Stimulated activated CD4-positive, alpha-beta T cell treated with anti-CD3 and anti-CD28 coated beads, Interleukin-12 subunit alpha, Interleukin-12 subunit beta, amount 100 ng/mL, for 4 hours (primary cell): ENCODE results near the gene FCAMR.

Source experiments
- DNase-seq: peaks from one replicate; pipeline ENCODE4 v3.0.0-alpha.2; 2020

The FCAMR gene

DNA sequence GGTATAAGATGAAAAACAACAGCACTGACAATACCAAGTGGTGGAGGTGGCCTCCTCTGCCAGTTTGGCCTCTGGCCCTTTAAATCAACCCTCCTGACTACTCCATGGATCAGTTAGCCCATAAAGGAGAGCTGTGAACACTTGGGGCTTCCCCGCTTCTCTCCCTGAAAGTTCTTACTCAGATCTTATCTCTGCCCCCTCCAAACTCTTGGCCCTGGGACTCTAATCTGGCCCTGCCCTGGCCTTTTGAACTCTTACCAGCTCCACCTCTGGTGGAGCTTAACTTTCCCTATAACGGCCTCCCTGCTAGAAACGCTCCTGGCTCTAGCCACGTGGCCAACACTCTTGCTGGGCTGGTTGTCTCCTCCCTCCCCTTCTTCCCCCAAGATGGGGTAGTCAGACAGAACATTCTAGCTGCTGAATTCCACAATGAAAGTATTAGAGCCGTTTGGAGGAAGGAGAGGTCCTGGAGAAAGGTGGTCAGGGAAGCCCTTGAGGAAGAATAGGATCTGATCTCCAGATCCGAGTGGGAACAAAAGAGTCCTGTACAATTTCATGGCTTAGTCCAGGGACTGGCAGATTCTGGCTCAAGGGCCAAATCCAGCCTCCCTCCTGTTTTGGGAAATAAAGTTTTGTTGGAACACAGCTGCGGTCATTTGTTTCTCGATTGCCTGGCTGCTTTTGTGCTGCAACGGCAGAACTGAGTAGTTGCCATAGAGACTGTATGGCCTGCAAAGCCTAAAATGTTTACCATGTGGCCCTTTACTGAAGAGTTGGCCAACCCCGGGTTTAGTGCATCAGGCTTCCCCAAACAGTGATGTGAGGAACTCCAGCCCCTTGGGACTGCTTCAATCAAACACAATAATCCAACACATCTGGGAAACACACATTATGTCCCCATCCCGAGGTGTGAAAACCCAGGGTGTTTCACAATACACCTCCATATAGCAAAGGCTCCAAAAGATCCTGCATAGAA, 14.5 kb downstream of the FCAMR start:
- no peak for DNase-seq

DNA sequence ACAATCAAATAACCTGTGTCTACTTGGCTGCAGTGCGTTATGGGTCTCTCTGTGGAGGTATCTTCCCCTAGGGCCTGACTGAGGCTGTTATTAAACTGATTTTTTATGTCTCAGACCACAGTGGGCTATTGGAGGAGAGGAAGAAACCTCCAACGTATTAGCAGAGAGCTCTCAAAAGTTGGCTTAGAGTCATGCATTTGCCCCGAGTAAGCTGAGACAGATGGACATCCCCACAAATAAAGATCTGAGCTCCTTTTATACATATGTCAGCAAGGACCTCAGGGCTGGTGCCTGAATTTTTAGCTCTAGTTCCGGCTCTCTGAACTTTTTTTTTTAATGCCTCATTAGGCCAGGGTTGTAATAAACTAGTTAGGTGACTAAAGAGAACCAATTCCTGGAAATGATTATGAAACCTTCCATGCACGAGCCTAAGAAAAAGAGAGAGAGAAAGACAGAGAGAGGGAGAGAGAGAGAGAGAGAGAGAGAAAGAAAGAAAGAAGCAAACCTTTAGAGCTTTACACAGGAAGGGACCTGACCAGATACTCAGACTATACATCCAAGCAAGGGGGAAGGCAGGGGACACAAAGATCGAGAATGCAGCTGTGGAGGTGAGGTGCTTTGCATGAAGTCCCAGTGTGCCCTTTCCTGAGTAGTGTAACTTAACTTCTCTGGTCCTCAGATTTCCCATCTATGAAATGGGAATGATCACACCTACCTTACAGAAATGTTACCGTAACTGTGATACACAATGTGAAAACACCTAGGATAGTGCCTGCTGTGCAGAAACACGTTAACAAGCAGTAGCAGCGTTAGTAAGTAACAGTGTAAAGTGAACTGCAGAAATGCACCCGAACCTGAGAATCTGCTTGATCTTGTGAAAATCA, 15.6 kb downstream of the FCAMR start:
- no peak for DNase-seq

DNA sequence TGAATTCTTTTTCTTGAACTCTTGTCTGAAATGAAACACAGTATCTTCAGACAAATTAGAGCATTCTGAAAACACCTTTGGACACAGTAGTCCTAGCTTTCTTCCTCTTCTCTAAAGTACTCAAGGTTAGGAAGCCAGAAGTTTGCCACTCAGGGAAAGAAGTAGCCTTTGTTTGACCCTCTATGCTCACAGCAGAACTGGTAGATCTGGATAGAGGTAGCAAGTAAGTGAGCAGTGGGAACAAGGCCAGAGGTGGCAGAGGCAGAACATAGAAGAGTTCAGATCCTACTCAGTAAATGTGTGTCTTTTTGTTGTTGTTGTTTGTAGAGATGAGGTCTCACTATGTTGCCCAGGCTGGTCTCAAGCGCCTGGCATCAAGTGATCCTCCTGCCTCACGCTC, 16.6 kb downstream of the FCAMR start:
- DNase-seq: no peak

DNA sequence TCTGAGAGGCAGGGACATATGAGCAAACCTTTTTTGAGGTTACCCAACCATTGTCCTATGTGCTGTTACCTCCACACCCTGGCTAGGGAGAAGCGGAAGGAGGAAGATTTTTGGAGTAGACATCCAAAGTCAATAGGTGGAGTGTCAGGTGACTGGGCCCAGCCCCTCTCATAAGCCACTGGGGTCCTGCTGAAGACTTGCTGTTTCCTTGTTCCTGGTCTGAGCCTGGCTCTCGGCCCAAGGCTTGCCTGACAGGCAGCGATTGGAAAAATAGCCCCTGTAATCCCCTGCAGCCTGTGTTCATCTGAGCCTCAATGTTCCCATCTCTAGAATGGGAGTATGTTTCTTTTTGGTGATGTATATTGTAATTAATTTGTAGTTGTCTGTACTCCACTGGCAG, 17.1 kb downstream of the FCAMR start:
- no peak for DNase-seq

DNA sequence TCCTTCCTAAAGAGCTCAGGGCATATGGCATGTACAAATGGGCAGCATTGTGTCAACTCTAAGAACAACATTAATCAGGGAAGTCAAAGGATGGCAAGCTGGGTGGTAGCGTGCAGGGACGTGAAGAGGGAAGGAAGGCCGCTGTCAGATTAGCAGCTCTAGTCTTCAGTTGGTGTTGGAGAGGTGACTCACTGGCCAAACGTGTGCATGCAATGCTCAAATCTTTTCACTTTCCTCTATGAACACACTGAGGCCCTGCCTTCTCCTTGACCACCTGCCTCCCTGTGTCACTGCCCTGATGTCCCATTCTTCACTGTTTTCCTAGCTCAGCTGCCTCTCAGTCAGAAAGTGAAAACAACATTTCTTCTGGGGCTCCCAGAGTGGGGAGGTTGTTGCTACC, 18.1 kb downstream of the FCAMR start:
- DNase-seq: no peak

DNA sequence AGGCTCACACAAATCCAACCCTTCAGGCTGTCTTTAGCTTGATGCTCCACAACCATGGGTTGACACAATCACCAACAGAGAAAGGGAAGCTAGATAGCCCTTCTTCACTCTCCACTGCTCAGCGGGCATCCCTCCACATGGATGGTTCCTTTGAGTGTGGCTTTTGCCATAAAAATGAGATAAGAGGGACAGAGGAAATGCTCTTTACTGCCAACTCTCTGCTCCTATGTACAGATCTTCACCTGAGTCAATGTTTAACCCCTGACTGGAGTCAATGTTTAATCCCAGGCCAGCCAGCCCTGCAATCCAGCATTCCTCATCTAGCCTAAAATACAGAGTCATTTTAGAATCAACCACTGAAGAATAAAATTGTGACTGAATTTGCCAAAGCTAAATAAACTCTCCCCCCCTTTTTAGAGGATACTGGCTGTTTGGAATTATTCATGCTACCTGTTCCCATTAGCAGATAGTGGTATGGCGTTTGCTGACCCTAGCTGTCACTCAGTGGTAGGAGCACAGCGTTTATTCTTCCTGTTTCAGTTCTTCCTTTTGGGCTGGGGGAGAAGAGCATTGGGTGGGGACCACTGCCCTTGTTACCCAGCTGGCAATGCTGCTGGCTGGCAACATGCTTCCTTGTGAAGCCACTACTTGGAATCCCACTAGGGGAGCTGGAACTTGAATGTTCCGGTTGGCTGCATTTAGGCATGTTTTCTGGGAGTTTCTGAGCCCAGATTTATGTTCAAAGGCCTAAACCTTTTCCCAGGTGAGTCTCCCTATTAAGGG, 18.8 kb downstream of the FCAMR start:
- no peak for DNase-seq

DNA sequence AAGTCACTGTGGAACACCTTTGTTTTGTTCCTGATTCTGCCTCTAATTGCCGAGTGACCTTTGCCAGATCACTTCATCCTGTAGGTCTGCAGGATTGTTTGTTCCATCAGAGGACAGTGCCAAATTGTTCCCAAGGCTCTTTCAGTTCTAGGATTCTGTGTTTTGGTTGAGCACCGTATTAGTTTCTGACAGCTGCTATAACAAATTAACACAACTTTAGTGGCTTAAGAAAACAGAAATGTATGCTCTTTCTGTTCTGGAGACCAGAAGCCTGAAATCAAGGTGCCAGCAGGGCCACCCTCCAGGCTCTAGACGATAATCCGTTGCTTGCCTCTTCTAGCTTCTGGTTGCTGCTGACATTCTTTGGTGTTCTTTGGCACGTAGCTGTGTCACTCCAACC, 20.6 kb downstream of the FCAMR start:
- no peak for DNase-seq

DNA sequence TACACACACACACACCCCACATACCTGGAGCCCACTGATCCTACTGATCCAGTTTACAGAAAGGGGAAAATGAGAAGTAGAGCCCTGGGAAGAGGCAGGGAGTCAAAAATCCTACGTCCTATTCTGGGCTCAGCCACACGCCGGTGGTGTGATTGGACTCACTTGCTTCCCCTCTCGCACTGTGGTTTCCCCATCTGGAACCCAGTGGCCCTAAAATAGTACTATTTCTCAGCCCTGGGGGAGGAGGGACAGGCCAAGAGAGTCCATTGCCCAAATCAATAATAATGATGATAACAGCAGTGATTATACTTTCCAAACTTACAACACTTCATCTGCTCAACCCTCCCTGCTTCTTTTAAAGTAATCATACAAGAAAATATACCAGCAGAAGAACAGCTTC, 21.1 kb downstream of the FCAMR start:
- DNase-seq: no peak

DNA sequence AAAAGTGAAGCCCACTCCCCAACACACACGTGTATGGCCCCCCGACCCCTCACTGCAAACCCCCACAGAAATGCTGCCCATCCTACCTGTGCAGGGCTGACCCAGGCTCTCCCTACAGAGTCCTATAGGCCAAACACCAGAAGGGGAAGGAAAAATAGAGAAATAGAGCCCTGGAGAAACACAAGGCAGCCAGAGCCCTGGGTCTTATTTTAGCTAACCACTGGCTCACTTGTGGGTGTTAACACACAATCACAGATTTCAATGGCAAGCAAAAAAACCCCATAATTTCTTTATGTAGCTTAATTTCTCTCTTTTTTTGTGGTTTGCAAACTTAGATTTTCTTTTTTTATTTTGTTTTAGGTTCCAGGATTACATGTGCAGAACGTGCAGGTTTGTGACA, 23.0 kb downstream of the FCAMR start:
- no peak for DNase-seq

DNA sequence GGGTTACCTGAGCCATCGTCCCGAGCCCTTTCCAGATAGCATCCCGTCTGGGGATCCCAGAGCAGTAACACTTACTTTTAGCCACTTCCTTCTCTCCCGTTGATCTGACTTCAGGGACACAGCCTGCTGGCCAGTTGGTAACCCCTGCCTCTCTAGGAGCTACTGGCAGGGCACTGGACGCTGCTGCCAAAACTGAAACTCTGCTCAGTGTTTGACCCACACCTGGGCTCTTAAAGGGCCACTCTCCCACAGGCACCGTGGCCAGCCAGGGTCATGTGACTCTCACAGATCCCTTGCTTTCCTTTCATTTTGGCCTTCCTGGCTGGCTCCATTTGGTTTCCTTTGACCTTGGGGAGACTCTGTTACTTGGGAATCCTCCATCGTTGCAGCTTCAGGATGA, 24.0 kb downstream of the FCAMR start, which contains the start of gene PIGR:
Gene PIGR, minus strand, starts transcription at position 206 of the 400 bp plus-strand sequence. CDS start 5,935 bp downstream, outside the sequence.
- DNase-seq: no peak

DNA sequence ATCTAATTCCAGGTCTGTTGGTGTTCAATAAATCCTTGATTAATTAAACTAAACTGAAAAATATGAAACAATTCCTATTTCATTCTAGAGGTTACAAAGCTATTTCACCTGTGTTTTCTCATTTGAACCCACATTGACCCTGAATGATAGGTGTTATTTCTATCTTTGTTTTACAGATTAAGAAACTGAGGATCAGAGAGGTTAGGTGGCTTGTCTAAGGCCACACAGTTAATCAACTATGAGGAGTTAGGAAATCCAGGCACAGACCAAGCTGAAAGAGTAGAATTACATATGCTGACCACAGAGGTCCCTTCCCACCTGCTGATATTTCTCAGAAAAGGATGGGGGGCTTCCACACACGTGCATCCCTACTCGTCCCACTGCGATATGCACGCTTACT, 24.5 kb downstream of the FCAMR start:
- no peak for DNase-seq

DNA sequence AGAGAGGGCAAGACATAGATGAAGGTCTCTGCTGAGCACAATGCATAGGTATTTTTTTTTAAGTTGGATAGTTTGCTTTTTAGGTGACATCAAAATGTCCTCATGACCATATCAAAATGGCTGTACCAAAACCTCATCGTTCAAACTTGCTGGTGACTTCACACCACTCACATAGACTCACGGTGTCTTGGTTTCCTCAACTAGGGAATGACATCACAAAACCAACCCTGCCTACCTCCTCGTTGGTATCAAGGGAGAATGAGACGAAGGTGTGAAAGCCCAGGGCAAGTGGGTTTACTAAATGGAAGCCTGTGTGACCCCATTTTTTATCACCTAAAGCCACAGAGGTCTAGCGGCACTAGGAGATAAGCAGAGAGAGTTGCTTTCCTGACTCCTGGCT, 25.6 kb downstream of the FCAMR start:
- no peak for DNase-seq

DNA sequence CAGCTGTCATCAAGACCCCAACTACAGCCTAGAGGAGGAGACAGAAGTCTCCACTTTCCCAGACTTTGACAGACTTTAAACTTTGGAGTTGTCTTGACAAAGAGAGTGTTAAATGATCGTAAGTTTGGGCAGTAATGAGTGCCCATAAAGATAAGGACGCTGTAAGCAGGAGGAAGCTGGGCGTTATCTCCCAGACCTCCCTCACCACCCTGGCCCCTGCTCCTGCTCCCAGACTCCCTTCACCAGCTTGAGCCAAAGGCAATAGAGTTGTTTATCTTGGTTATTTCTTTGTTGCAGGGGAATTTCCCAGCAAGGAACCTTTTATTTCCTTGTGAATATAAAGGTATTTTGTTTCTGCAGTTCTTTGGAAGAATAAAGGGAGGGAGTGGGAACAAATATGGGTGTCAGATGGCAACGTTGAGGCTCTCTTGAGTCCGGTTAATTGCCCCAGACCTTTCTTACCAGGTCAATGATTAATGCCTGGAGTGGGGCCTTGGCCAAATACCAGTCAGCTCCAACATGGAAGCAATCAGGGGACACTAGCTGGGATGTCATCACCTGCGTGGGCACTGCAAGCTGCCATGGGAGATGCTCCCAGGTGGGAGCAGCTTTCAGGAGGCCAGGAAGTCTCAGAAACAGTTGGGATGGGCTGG, 28.4 kb downstream of the FCAMR start:
- no peak for DNase-seq

DNA sequence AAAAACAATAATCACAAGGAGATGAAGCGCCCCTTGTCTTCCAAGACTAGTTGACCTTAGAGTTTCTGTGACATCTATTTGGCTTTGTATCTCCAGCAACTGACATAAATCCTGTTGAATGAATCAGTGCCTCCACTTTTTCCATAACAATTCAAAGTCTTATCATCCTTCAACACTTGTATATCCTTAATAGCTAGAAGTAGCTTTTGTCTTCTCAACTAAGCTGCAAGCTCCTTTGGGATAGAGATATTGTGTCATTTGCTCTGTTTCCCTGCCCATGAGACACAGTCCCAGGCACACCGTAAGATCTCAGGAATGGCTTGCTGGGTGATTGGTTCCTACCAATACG, 29.7 kb downstream of the FCAMR start:
- no peak for DNase-seq

DNA sequence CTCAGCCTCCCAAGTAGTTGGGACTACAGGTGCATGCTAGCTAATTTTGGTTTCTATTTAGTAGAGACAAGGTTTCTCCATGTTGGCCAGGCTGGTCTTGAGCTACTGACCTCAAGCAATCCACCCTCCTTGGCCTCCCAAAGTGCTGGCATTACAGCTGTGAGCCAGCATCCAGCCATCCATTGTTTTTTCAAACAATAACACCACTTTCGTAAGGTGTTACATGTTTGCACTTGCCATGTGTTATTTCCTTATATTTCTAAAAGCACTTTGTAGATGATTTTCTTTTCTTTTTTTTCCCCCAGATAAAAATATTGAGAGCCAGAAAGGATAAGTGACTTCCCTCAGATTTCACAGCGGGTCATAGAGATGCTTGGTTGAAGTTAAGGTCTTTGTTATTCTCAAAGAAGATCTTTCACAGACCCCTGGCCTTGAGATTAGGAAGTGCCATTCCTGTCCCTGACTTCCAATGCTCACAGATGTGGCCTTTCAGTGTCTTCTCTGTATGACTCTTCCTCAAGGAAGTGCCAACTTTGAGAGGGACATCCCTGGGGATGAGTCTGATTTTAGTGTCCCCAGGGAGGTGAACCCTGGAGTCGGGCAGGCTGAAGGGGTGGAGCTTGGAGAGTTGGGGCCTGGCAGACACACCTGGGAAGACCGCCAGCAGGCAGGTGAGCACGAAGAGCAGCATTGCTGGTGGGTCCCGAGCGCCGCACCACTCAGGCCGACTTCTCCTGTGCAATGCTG, 30.2 kb downstream of the FCAMR start:
- no peak for DNase-seq

DNA sequence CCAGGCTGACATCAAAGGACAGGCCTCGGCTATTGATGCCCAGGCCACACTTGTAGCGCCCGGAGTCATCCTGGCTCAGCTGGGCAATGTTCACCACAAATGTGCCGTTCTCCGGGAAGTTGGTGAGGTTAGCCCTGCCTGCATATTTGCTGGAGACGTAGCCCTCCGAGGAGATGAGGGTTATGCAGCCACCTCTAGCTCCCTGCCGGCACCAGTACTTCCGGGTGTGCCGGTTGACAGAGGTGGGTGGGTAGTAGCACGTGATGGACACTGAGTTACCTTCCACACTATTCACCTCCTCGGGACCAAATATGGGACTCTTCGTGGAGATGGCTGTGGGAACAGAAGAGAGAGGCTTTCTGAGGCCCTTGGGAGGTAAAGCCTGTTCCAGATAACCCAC, 31.1 kb downstream of the FCAMR start:
- DNase-seq: no peak

DNA sequence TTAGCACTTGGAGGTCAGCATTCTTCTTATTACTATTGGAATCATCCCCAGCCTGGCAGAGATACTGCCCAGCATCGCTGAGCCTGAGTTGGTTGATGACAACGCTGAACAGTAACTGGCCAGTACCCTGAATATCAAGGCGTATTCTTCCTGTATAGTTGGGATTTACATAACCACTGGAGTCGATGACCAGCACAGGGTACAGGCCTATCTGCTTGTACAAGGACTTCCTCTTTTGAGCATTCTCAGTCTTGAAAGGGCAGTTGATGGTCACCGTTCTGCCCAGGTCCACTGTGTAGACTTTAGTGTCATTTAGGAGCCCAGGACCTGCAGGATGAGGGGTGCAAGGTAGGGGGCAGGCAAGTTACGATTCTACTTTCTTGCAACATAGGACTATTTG, 32.8 kb downstream of the FCAMR start:
- no peak for DNase-seq

DNA sequence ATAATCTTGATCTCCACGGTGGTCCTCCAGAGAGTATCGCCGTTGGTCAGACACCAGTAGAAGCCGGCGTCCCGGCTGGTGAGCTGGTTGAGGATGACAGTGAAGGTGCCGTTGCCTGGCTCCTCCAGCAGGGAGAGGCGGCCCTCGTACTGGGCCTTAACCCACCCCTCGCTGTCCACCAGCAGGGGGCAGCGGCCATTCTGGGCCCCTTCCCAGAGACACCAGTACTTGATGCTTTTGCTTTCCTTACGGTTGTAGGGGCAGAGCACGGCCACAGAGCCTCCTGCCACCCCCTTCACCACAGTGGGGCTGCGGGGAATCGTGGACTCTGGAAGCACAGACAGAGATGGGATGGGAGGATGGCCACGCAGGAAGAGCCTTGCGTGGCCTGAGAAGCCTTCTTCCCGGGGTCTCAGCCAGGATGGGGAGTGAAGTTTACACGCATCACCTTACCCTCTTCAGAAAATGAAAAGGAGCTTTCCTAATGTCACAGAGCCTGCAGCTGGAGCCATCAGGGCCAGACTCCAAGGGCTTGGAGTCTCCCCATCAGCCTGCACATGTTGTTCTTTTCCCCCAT, 34.7 kb downstream of the FCAMR start:
- no peak for DNase-seq

DNA sequence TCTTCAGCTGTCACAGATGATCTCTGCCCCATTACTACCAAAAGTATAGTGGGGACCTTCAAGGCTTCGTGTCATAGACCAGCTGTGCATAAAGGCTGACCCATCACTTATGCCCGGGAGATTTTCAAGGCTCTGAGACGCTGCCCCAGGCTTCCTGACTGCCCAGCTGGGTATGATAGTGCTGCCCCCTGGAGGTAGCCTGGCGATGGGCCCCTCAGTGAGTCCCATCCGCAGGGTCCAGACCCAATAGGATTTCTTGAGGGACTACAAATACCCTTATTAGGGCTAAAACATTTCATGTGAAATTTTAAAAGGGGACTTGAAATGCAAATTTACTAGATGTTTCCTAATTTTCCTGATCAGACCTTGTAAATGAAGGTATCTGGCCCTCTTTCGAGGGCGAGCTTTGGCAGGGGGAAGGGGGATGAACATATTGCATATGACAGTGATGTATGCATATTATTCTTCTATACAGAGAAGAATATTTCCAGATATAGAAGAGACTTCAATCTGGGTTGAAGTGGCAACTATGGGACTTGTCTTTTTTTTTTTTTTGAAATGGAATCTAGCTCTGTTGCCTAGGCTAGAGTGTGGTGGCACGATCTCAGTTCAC, 36.8 kb downstream of the FCAMR start:
- peak; percentile 71 for DNase-seq

DNA sequence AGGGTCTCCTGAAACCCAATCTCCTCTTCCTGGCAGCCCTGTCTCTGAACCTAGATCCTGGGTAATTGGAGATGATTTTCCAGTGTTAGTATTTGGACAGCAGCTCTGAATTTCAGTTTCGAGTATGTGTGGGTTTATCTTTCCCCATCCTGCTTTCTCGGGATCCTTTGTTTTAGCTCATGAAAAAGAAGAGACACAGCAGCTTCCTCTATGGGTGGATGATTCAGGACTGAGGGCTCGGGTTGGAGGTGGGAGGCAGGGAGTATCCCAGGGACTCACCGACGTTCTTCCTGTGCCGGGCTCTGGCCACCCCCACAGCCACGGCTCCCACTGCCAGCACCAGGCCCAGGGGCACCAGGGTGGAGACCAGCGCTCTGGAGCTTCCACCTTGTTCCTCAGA, 38.1 kb downstream of the FCAMR start:
- DNase-seq: no peak

DNA sequence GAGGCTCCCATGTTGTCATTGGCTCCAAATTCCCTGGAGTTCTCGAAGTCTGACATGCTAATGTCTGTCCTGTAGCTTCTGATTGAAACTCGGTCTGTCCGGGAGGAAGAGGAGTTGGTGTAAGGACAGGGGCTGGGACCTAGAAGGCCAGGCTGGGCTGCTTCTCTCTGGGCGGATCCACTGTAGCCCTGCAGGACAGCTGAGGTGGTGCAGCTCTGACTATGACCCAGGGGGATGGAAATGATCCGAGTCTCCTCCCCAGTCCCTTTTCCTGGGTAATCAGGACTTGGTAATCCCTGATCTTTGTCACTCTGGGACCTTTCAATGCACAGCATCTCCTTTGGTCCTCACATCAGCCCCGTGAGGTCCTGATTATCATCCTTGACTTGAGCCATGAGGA, 38.6 kb downstream of the FCAMR start:
- no peak for DNase-seq
